ENCODE data around the gene GPATCH2.

The GPATCH2 gene

GRCh38 chr1:217521317-217521716 lies 109.6 kb downstream of the GPATCH2 start:
- H3K9ac ChIP-seq (ENCODE audit: low read length): no peak overlapping the region
- H3K27me3 ChIP-seq (ENCODE audit: low read depth, low read length): no peaks in the 10 kb centered on the region
- no peak overlapping the region for H3K4me2 ChIP-seq (ENCODE audit: low read length)
- H3K36me3 ChIP-seq (replicated peaks; ENCODE audit: low read depth, low read length): no peaks in the 10 kb centered on the region
- H3K4me3 ChIP-seq (ENCODE audit: low read length): no peak overlapping the region
- no peaks in the 10 kb centered on the region for H3K9me3 ChIP-seq (ENCODE audit: insufficient read depth, low read length)
- H3K79me2 ChIP-seq (ENCODE audit: low read length): no peaks in the 10 kb centered on the region
- no peaks in the 10 kb centered on the region for H3K4me1 ChIP-seq (ENCODE audit: low read length)
- H2AFZ ChIP-seq (ENCODE audit: low read depth, low read length): no peak overlapping the region
- TF ChIP-seq CTCF (IDR thresholded peaks at IDR 0.05; ENCODE audit: low read depth, low read length) (no peak), EZH2phosphoT487 (IDR thresholded peaks at IDR 0.05; ENCODE audit: low read depth) (no peak)
- no peaks in the 10 kb centered on the region for H4K20me1 ChIP-seq (ENCODE audit: insufficient read depth, low read length)
- H3K27ac ChIP-seq (ENCODE audit: low read length): no peak overlapping the region

- Histone ChIP-seq H3K9ac (ENCODE audit: low read length) (no peak overlapping the region), H2AFZ (ENCODE audit: low read depth, low read length) (no peak overlapping the region), H3K36me3 (replicated peaks; ENCODE audit: low read depth, low read length) (no peaks in the 10 kb centered on the region), H3K4me2 (ENCODE audit: low read length) (no peak overlapping the region), H3K27me3 (ENCODE audit: low read depth, low read length) (no peaks in the 10 kb centered on the region), H3K79me2 (ENCODE audit: low read length) (no peaks in the 10 kb centered on the region), H4K20me1 (ENCODE audit: insufficient read depth, low read length) (no peaks in the 10 kb centered on the region), H3K4me1 (ENCODE audit: low read length) (no peaks in the 10 kb centered on the region), H3K4me3 (ENCODE audit: low read length) (no peak overlapping the region), H3K27ac (ENCODE audit: low read length) (no peak overlapping the region), H3K9me3 (ENCODE audit: insufficient read depth, low read length) (no peaks in the 10 kb centered on the region)
- TF ChIP-seq EZH2phosphoT487 (IDR thresholded peaks at IDR 0.05; ENCODE audit: low read depth) (no peak), CTCF (IDR thresholded peaks at IDR 0.05; ENCODE audit: low read depth, low read length) (no peak)
Measured at GRCh38 chr1:217506878-217507277, 124.0 kb downstream of the GPATCH2 start.

GRCh38 chr1:217498209-217498608 lies 132.7 kb downstream of the GPATCH2 start:
- H3K4me1 ChIP-seq (ENCODE audit: low read length): peaks cover 36% of the 10 kb centered on the region
- no peaks in the 10 kb centered on the region for H3K9me3 ChIP-seq (ENCODE audit: insufficient read depth, low read length)
- no peak overlapping the region for H3K4me2 ChIP-seq (ENCODE audit: low read length)
- no peaks in the 10 kb centered on the region for H3K79me2 ChIP-seq (ENCODE audit: low read length)
- TF ChIP-seq CTCF (IDR thresholded peaks at IDR 0.05; ENCODE audit: low read depth, low read length): no peak
- no peak for TF ChIP-seq EZH2phosphoT487 (IDR thresholded peaks at IDR 0.05; ENCODE audit: low read depth)
- no peaks in the 10 kb centered on the region for H3K27me3 ChIP-seq (ENCODE audit: low read depth, low read length)
- no peaks in the 10 kb centered on the region for H3K36me3 ChIP-seq (replicated peaks; ENCODE audit: low read depth, low read length)
- H2AFZ ChIP-seq (ENCODE audit: low read depth, low read length): no peak overlapping the region
- no peaks in the 10 kb centered on the region for H4K20me1 ChIP-seq (ENCODE audit: insufficient read depth, low read length)
- H3K27ac ChIP-seq (ENCODE audit: low read length): no peak overlapping the region
- no peak overlapping the region for H3K9ac ChIP-seq (ENCODE audit: low read length)
- no peak overlapping the region for H3K4me3 ChIP-seq (ENCODE audit: low read length)

- no peaks in the 10 kb centered on the region for H4K20me1 ChIP-seq (ENCODE audit: insufficient read depth, low read length)
- H3K36me3 ChIP-seq (replicated peaks; ENCODE audit: low read depth, low read length): no peaks in the 10 kb centered on the region
- H3K79me2 ChIP-seq (ENCODE audit: low read length): no peaks in the 10 kb centered on the region
- TF ChIP-seq EZH2phosphoT487 (IDR thresholded peaks at IDR 0.05; ENCODE audit: low read depth) (no peak), CTCF (IDR thresholded peaks at IDR 0.05; ENCODE audit: low read depth, low read length) (no peak)
- no peaks in the 10 kb centered on the region for H3K27me3 ChIP-seq (ENCODE audit: low read depth, low read length)
- H3K4me1 ChIP-seq (ENCODE audit: low read length): peaks cover 43% of the 10 kb centered on the region
- peak overlapping the region; percentile 92 for H3K27ac ChIP-seq (ENCODE audit: low read length)
- peak overlapping the region; percentile 46 for H3K9ac ChIP-seq (ENCODE audit: low read length)
- H3K4me3 ChIP-seq (ENCODE audit: low read length): peak overlapping the region; percentile 54
- H2AFZ ChIP-seq (ENCODE audit: low read depth, low read length): no peak overlapping the region
- no peaks in the 10 kb centered on the region for H3K9me3 ChIP-seq (ENCODE audit: insufficient read depth, low read length)
- H3K4me2 ChIP-seq (ENCODE audit: low read length): peak overlapping the region; percentile 72
Measured at GRCh38 chr1:217495249-217495648, 135.6 kb downstream of the GPATCH2 start.

Data from OCI-LY3 (cell line).